Neural cell (in vitro differentiated cells): ENCODE measurements around the gene TBC1D10B. TPM values are rescaled to one million over a fixed set of nuclear protein-coding genes. Genes with fewer than 3 reads are reported as not detected.

ENCODE experiments used
- H2AFZ ChIP-seq: fragments of 200-600, 300-800 bp; sonication (generic), shearing (Covaris generic); 2 replicates; pipeline ENCODE4 v1.6.0; 2014; ENCODE audit warnings: low read depth, mild to moderate bottlenecking, antibody characterized with exemption, low read length, moderate library complexity
- H3F3A ChIP-seq: fragments of 200-600 bp; shearing (Covaris generic); 2 replicates; pipeline ENCODE4 v1.6.1; 2016; ENCODE audit warnings: mild to moderate bottlenecking, moderate library complexity, mixed read lengths, antibody characterized with exemption, low read length; ENCODE audit not compliant: insufficient read depth, poor library complexity, severe bottlenecking
- H3K27ac ChIP-seq: fragments of 200-600, 300-800 bp; sonication (generic), shearing (Covaris generic); 2 replicates; pipeline ENCODE4 v1.5.1; 2014; ENCODE audit warnings: mild to moderate bottlenecking, low read length, moderate library complexity
- H3K27me3 ChIP-seq: fragments of 300-800, 200-600 bp; sonication (generic), shearing (Covaris generic); 2 replicates; pipeline ENCODE4 v1.6.0; 2014; ENCODE audit warnings: mild to moderate bottlenecking, low read depth, low read length, moderate library complexity; ENCODE audit not compliant: insufficient read depth
- H3K36me3 ChIP-seq: fragments of 300-800, 200-600 bp; sonication (generic), shearing (Covaris generic); 2 replicates; pipeline ENCODE4 v1.5.1; 2014; ENCODE audit warnings: mild to moderate bottlenecking, antibody characterized with exemption, low read length, moderate library complexity; ENCODE audit not compliant: insufficient read depth
- H3K4me2 ChIP-seq: fragments of 300-800, 200-600 bp; sonication (generic), shearing (Covaris generic); 2 replicates; pipeline ENCODE4 v1.6.0; 2014; ENCODE audit warnings: mild to moderate bottlenecking, low read length
- H3K4me3 ChIP-seq: fragments of 300-800, 200-600 bp; sonication (generic), shearing (Covaris generic); 2 replicates; pipeline ENCODE4 v1.5.1; 2014; ENCODE audit warnings: mild to moderate bottlenecking, low read length, moderate library complexity
- H3K79me2 ChIP-seq: fragments of 200-600 bp; shearing (Covaris generic); replicated peaks from 2 replicates; pipeline ENCODE4 v1.6.0; 2014; ENCODE audit warnings: mild to moderate bottlenecking, low read length, moderate library complexity; ENCODE audit not compliant: insufficient read depth
- H3K9ac ChIP-seq: fragments of 300-800, 200-600 bp; sonication (generic), shearing (Covaris generic); 2 replicates; pipeline ENCODE4 v1.6.1; 2016; ENCODE audit warnings: mild to moderate bottlenecking, low read length, mixed read lengths
- H3K9me2 ChIP-seq: fragments of 200-600 bp; shearing (Covaris generic); 2 replicates; pipeline ENCODE4 v1.6.1; 2016; ENCODE audit warnings: mild to moderate bottlenecking, low read length, mixed read lengths; ENCODE audit not compliant: insufficient read depth
- H3K9me3 ChIP-seq: fragments of 200-600, 300-800 bp; sonication (generic), shearing (Covaris generic); 2 replicates; pipeline ENCODE4 v1.6.1; 2016; ENCODE audit warnings: mild to moderate bottlenecking, mixed run types, low read length, moderate library complexity, mixed read lengths
- H4K20me1 ChIP-seq: fragments of 200-600 bp; shearing (Covaris generic); 2 replicates; pipeline ENCODE4 v1.6.1; 2016; ENCODE audit warnings: mild to moderate bottlenecking, mixed run types; ENCODE audit not compliant: insufficient read depth
- EP300 ChIP-seq: fragments of 450-650 bp; conservative IDR thresholded peaks from 2 replicates; pipeline ENCODE4 v1.6.1; 2014; ENCODE audit warnings: antibody characterized with exemption, mild to moderate bottlenecking, moderate library complexity; ENCODE audit not compliant: poor library complexity, severe bottlenecking
- EZH2 ChIP-seq: fragments of 200-600, 300-800 bp; shearing (Covaris generic), sonication (generic); IDR thresholded peaks from 2 replicates; pipeline ENCODE4 v1.6.1; 2014; ENCODE audit warnings: antibody characterized with exemption, low read length, borderline replicate concordance, mild to moderate bottlenecking; ENCODE audit not compliant: insufficient read depth, poor library complexity, severe bottlenecking
- MXI1 ChIP-seq: fragments of 450-650 bp; conservative IDR thresholded peaks from 2 replicates; pipeline ENCODE4 v1.6.1; 2014; ENCODE audit warnings: antibody characterized with exemption, mild to moderate bottlenecking; ENCODE audit not compliant: poor library complexity, severe bottlenecking
- POLR2AphosphoS5 ChIP-seq: IDR thresholded peaks from 2 replicates; pipeline ENCODE4 v1.6.1; 2012
- RAD21 ChIP-seq: fragments of 450-650 bp; conservative IDR thresholded peaks from 2 replicates; pipeline ENCODE4 v1.6.1; 2014; ENCODE audit warnings: antibody characterized with exemption, mild to moderate bottlenecking, moderate library complexity
- SMC3 ChIP-seq: fragments of 450-650 bp; conservative IDR thresholded peaks from 2 replicates; pipeline ENCODE4 v1.6.1; 2014; ENCODE audit warnings: antibody characterized with exemption, mild to moderate bottlenecking, moderate library complexity; ENCODE audit not compliant: poor library complexity
- TAF1 ChIP-seq: IDR thresholded peaks from 2 replicates; pipeline ENCODE4 v1.6.1; 2012; ENCODE audit warnings: low read depth
- polyA plus RNA-seq: library from polyadenylated mRNA; depleted of rRNA; stranded (reverse); fragments of >200 nt; gene quantifications from 2 replicates; pipeline ENCODE4 v1.2.3, GENCODE V29; 2014
- TF ChIP-seq, protein P1 (sequence below): fragments of 450-650 bp; IDR thresholded peaks from 2 replicates; pipeline ENCODE4 v1.5.1; 2014; ENCODE audit warnings: antibody characterized with exemption, mild to moderate bottlenecking, moderate library complexity; ENCODE audit not compliant: poor library complexity, severe bottlenecking
- TF ChIP-seq, protein P2 (sequence below): IDR thresholded peaks from 2 replicates; pipeline ENCODE4 v1.6.1; 2012; ENCODE audit warnings: borderline replicate concordance

The TBC1D10B gene
- polyA plus RNA-seq, 1 donor from 2014 or later, result 24.1 TPM

DNA sequence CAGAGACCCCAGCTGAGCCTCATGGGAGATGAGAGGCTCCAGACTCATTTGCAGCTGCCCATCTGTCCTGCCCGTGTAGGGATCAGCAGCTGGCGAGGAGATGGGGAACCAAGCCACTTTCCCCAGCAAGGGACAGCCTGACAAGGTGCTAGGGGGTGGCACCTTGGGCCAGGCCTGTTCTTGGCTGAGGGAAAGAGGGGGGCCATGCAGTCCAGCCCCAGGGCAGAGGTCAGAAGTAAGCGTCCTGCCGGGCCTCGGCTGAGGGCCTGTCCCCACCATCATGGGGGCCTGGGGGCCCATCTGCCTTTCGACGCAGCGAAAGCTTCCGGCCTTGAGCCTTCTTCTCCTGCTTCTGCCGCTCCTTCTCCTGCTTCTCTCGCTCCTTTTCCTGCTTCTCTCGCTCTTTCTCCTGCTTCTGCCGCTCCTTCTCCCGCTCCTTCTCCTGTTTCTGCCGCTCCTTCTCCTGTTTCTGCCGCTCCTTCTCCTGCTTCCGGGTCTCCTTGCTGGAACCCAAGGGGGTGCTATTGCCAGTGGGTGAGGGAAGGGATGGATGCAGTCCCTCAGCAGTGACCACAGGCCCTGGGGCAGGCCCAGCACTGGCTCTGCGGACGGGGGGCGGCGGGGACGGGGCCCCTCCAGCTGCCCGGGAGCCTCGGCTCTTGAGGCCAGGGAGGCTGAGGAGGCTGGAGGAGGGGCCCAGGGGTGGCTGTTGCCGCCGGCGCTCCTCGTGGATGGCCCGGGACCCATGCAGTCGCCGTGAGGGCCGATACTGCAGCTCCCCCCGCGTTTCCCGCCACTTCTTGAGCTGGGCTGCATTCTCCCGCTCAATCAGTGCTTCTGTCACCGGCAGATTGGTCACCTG lies 12.3 kb downstream of the TBC1D10B start:
- Histone ChIP-seq H3K79me2 (peaks cover 21% of the 10 kb centered on the region), H3K36me3 (no peaks in the 10 kb centered on the region)

DNA sequence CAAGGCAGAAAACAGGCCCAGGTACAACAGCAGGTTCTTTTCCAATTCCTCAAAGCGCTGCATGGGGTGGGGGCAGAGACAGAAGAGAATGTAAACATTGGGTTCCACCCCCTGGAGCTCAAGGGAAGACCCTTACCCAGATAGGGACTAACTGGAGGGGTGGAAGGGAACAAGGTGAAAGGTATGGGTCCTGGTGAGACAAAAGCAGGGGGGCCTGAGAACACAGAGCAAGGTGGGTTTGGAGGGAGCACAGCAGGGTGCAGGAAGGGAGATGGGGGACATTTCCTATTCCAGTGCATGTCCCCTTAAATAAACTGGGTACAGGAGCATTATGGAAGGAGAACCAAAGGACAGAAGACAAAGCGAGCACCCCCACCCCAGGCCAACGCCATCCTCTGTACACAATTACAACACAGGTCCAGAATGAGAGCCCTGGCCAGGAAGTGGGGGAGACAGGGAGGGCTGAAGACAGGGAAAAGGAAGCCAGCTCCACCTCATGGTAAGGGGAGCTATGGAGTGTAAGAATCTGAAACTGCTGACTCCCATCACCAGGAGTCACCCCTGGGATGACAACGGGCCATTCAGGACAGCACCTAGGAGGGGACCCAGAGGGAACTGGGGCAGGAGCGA lies 13.1 kb downstream of the TBC1D10B start:
- Histone ChIP-seq H3K9ac (no peak overlapping the region), H3K4me3 (no peak overlapping the region), H3K4me2 (no peak overlapping the region), H3K9me2 (no peaks in the 10 kb centered on the region), H3K9me3 (no peaks in the 10 kb centered on the region), H2AFZ (no peak overlapping the region), H3F3A (no peaks in the 10 kb centered on the region), H3K27ac (no peak overlapping the region), H3K79me2 (peaks cover 21% of the 10 kb centered on the region), H4K20me1 (no peaks in the 10 kb centered on the region), H3K36me3 (no peaks in the 10 kb centered on the region), H3K27me3 (no peaks in the 10 kb centered on the region)
- no peak for TF ChIP-seq POLR2AphosphoS5

More for the DNA sequence above, 12.3 kb downstream of the TBC1D10B start:
- no peaks in the 10 kb centered on the region for H3K9me3 ChIP-seq
- no peaks in the 10 kb centered on the region for H3K27me3 ChIP-seq
- H4K20me1 ChIP-seq, result no peaks in the 10 kb centered on the region
- H3K9me2 ChIP-seq, result no peaks in the 10 kb centered on the region
- no peaks in the 10 kb centered on the region for H3F3A ChIP-seq
- H3K4me3 ChIP-seq, result no peak overlapping the region
- TF ChIP-seq EZH2 (no peak), EP300 (no peak), RAD21 (no peak), MXI1 (no peak), TAF1 (no peak), POLR2AphosphoS5 (no peak), SMC3 (no peak)
- TF ChIP-seq, protein P1, sequence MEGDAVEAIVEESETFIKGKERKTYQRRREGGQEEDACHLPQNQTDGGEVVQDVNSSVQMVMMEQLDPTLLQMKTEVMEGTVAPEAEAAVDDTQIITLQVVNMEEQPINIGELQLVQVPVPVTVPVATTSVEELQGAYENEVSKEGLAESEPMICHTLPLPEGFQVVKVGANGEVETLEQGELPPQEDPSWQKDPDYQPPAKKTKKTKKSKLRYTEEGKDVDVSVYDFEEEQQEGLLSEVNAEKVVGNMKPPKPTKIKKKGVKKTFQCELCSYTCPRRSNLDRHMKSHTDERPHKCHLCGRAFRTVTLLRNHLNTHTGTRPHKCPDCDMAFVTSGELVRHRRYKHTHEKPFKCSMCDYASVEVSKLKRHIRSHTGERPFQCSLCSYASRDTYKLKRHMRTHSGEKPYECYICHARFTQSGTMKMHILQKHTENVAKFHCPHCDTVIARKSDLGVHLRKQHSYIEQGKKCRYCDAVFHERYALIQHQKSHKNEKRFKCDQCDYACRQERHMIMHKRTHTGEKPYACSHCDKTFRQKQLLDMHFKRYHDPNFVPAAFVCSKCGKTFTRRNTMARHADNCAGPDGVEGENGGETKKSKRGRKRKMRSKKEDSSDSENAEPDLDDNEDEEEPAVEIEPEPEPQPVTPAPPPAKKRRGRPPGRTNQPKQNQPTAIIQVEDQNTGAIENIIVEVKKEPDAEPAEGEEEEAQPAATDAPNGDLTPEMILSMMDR, result no peak
- TF ChIP-seq, protein P2, sequence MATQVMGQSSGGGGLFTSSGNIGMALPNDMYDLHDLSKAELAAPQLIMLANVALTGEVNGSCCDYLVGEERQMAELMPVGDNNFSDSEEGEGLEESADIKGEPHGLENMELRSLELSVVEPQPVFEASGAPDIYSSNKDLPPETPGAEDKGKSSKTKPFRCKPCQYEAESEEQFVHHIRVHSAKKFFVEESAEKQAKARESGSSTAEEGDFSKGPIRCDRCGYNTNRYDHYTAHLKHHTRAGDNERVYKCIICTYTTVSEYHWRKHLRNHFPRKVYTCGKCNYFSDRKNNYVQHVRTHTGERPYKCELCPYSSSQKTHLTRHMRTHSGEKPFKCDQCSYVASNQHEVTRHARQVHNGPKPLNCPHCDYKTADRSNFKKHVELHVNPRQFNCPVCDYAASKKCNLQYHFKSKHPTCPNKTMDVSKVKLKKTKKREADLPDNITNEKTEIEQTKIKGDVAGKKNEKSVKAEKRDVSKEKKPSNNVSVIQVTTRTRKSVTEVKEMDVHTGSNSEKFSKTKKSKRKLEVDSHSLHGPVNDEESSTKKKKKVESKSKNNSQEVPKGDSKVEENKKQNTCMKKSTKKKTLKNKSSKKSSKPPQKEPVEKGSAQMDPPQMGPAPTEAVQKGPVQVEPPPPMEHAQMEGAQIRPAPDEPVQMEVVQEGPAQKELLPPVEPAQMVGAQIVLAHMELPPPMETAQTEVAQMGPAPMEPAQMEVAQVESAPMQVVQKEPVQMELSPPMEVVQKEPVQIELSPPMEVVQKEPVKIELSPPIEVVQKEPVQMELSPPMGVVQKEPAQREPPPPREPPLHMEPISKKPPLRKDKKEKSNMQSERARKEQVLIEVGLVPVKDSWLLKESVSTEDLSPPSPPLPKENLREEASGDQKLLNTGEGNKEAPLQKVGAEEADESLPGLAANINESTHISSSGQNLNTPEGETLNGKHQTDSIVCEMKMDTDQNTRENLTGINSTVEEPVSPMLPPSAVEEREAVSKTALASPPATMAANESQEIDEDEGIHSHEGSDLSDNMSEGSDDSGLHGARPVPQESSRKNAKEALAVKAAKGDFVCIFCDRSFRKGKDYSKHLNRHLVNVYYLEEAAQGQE, result no peak
- H3K4me2 ChIP-seq, result no peak overlapping the region
- H3K27ac ChIP-seq, result no peak overlapping the region
- H3K9ac ChIP-seq, result no peak overlapping the region
- no peak overlapping the region for H2AFZ ChIP-seq
